ENCODE results near the gene UNCX.
A peak's percentile ranks its signal among the peaks of the same experiment; 100 is the strongest.

The UNCX gene

DNA sequence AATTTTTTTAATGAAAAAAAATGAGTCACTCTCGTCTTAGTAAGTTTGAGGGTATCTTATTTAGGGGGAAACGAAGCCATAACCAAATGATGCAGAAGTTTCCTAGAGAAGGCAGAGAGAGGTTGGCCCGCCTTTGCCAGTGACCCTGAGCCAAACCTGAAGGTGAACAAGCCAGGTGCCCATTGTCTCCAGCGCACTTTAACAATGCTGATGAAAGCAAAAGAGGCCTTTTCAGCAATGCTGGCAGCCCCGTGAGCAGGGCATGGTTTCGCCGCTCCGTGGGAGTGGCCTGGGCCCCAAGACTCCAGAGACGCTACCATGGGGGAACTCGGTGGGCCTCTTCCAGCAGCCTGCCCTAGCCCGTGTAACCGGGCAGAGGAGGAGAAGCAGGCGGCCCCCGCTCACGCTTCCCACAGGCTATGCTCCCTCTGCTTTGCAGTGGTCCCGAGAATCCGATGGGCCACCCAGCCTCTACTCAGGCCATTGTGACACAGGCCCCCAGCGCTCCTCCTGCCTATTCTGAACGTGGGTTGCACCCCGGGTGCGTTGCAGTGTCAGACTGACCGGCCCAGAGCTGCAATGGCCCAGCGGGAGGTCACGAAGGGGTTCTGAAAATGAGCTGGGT, 14.0 kb upstream of the UNCX start:
- no peak for DNase-seq

DNA sequence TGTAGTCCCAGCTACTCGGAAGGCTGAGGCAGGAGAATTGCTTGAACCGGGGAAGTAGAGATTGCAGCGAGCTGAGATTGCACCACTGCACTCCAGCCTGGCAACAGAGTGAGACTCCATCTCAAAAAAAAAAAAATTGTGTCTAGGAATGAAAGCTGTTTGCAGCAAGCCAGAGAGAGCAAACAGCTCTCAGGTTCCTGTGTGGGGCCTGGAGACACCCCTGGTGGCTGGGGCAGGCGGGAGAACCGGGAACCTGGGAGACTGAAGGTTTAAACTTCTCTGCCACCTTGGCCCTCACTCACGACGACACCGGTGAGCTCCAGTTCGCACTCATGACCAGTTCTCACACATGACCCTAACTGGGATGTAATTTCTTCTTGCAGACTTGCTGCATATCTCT, 13.2 kb upstream of the UNCX start:
- DNase-seq = no peak

DNA sequence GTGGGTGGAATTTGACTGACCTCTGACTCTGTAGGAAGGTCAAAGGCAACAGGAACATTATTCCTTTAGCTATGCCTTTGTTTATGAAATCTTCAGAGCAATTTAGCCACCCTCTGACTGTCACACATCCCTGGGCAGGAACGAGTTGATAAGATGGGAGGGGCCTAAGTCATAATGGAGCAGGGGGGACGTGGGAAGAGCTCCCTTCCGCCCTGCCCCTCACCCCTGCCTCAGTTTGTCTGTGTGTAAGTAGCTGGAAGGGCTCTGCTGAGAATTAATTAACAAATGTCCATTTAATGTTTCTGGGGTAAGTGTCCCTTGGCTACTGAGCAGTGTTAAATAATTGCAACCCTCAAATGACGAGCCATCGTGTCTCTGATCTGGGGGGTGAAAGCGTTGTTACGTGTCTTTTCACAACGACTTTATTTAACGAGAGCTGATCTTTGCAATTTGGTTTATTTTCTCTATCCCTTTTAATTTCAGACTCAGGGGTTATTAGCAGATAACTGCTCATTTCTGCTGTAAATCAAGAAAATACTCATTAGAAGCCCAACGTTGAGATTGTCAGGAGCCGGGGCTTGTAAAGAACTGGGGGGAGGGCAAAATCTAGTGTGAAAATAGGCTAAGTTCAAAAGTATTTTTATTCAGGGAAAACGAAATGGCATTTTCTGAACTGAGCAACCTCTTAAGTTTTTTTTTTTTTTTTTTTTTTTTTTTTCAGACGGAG, 12.5 kb upstream of the UNCX start:
- DNase-seq = no peak

DNA sequence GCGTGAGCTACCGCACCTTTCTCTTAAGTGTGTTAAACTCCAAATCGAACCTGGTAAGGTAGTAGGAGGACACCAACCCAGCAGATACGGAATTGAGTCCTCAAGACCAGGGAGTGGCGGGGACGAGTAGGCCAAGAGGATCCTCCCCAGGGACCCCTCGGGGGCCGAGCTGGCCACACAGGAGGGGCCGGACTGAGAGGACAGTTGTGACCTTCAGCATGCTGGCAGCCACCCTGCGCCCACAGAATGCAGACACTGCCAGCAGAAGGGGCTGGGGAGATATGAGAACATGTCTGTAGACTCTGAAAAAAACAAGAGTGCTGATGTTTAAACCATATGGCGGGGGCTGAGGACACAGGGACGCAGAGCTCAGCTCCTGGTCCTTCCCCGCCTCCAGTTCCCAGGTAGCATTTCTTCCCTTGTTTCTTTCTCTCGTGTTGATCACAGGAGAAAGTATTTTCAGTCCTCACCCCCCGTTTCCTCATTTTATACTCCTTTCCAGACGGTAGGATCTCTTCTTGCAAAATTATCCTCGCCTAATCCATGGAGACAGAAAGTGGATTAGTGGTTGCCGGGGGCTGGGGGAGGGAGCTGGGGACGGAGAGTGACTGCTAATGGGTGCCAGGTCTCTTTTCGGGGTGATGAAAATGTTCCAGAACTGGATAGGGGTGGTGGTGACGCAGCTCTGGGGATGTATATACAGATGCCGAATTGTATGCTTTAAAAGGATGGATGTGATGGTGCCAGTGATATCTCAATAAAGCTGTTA, 11.5 kb upstream of the UNCX start:
- DNase-seq = peak; percentile 13

DNA sequence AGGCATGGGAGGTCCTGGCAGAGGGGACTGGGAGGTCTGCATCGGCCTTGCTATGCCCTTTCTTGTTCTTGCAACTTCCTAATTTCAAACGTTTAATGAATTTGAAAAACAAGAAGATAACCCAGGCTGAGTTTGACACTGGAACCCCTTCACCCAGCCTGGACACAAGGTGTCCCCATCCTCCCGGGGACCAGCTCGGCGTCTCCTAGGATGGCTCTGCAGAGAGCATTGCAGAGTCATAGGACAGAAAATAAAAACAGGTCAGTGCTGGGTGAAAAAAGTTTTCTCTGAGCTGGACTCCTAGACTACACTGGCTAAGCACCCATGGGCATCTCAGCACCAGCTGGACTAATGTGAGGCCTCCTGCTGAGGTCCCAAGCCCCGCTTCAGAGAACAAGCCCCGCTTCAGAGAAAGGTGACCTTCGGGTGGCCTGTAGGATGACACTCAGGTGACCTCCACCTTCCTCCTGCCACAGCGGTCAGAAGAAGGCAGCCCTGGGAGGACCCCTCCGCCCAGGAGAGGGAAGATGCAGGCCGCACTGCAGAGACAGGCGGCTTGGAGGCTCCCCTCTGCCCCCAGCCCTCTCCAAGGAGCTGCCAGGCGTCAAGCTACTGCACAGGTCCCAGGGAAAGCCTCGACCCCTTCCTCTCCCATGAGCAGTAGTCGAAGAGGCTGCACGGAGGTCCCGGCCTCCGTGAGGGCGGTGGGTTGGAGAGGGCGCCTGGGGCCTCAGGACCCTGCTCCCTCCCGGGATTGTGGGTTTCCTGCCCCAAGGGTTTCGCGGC, 9.3 kb upstream of the UNCX start:
- no peak for DNase-seq

DNA sequence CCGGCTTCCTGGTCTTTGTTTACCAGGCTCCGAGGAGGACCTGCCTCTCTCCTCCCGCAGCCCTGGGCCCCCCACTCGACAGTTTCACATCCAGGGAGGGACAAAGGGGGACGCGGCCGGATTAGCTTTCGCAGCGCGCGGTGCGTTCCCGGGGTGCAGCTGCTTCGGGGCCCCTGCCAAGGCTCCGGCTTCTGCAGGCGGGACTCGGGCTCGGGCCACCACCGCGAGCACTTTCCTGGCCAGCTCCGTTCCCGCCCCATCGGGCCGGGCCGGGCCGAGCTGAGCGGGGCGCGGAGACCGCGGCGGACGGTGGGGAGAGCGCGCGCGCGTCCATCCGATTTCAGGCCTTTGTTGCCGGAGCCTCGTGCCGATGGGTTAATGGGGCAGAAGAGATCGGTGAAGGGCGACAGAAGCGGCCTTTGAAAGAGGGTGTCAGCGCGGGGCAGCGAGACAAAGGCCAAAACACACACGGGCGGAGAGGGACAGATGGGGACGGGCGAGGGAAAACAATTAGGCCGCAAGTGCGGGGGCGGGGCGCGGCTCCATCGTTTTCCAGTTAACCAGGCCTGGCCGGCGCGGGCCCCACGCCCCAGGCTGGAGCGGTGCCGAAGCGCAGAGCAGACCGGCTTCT, 8.5 kb upstream of the UNCX start:
- peak; percentile 61 for DNase-seq

DNA sequence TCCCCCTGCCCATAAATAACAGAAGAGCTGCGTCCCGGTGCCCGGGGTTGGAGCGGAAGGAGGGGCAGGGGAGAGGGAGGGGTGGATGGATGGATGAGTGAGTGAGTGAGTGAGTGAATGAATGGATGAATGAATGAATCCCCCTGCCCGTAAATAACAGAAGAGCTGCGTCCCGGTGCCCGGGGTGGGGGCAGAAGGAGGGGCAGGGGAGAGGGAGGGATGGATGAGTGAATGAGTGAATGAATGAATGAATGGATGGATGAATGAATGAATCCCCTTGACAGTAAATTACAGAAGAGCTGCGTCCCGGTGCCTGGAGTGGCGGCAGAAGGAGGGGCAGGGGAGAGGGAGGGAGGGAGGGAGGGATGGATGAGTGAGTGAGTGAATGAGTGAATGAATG, 7.6 kb upstream of the UNCX start:
- DNase-seq = no peak

DNA sequence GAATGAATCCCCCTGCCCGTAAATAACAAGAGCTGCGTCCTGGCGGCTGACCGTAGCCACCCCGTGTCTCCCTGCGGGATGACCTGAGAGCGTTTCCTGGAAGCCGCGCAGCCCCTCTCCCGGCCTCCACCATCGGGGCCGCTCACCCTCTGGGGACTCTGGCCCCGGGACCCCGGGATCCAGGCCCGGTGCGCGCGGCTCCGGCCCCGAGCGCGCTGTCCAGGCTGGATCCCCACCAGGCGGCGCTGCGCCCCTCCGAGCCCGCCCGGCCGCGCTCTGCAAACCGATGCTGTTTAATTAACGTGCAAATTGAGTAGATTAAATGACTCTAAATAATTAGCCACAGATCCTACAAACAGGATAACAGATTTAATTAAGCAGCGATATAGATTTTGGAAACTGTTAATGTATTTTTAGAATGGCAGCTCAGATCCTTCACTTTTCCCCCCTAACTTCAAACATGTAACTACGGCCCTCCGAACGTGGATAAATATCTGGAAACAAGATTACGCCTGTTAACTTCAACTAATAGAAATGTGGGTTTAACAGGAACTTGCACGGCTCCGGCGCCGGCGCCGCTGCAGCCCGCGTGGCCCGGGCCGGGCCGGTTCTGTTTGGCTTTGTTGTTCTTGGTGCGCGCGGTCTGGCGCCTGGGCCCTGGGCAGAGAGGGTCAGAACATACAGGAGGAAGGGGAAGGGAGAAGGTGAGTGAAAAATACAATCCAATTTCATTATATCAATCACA, 7.1 kb upstream of the UNCX start:
- no peak for DNase-seq

DNA sequence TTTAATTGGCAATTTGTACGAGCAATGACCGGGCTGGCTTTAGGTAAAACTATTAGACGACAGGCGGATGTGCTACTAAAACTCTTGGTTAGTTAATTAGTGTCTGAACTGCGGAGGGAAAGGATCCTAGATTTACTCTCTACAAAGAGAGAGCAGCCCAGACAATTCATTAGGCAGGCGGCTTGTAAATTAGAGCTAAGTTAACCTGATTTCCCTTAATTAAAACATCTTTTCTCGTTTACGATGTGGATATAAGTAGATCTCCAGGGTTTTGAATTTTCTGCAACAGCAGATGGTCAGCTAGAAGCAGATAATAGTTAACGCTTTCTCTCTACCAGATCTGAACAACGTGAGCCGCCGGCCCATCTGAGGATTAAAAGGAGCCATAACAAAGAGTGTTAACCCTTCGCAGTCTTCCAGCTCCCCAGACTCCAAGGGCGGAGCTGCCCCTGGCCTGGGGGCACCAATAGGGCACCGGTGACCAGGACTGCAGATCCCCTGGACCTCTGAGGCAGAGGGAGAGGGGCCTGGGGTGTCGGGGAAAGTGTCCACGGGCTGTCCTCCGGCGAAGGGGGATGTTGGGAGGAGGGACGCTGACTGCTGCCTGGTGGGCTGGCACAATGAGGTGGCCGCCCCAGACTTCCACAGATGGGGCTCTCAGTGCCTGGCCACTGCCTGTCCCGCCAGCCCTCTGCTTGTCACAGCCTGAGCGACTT, 6.3 kb upstream of the UNCX start:
- DNase-seq = no peak

DNA sequence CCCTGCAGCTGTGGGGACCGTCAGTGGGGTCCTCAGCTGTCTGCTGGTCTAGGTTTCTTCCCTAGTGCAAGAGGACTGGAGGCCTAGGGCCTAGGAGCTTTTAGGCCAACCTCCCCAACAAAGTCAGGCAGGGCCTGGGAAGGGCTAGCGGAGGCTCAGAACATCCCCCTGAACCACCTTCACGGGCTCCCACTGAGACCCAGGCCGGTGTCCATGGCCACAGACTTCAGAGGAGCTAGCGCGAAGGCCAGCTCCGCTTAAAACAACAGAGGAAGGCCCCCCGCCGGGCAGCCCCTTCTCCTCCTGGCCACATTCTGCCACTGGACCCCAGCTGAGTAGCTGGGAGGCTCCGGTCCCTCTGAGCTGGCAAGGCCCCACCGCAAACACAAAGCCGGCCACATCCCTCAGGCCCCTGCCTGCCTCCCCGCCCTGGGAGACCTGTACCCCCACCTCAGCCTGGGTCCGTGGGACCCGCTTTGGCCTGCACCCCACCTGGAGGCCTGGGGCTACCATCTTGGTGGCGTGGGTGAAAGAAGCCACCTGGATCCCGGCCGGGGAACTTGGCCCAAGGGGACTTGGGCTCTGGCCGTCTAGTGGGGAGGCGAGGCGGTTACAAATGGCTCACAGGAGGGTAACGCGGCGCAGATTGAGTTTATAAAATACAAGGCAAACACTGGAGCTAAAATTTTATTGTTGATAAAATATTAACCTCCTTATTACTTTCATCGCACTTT, 5.4 kb upstream of the UNCX start:
- no peak for DNase-seq

DNA sequence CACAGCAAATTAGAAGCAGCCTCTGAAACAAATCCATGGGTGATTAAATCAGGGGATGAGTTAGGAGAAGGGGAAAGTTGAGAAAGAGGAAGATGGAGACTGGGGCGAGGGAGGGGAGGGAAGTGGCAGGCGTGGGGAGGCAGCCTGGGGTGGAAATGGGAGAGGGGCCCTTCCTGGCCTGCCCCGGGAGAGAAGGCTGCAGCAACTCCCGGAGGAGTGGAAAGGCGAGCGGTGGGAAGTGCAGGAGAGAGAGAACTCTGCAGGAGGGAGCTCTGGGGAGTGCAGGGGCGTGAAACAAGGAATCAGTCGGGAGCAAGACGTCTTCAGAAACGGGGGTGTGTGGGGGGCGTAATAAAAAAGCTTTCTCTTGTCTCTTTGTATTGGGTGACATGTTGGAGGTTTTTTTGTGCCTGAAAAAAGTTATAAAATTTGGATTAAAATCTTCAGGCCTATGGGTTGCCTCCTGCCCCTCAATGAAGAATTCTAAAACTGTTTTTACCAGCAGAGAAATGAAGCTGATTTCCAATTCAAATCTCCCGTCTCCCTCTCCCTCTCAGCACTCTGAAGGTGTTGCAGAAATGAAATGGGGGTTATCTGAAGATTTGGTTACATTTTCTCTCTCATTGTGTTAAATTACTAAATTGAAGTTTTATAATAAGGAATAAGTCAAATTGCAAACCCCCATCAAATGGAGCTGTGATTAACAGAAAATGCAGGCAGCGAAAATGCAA, 4.7 kb upstream of the UNCX start:
- no peak for DNase-seq

DNA sequence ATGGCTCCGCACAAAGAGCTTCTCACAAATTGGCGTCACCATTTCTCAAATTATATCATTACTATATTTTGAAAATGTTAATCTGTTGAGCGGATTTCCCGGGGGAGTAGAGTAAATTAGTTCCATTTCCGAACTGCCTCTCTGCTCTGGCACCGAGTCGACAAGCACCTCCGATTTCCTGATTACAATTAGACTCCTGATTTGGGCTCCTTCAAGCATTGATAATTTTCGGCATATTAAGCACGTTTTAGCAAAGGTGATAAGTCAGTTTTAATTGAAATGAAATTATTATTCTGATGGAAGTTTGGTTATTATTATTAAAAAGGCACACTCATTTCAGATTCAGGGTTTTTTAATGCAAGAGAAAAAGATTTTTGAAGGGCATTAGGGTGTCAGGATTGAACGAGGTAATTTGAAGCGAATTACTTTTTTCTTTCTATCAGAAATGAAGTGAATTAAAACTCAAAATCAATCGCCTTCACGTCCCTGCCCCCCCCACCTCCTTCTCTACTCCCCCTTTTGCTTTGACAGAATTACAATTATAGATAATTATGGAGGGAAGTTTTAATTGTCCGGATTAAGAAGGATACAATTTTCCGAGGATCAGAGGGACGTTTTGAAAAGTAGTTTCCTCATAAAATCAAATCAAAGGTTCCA, 4.0 kb upstream of the UNCX start:
- DNase-seq = no peak

DNA sequence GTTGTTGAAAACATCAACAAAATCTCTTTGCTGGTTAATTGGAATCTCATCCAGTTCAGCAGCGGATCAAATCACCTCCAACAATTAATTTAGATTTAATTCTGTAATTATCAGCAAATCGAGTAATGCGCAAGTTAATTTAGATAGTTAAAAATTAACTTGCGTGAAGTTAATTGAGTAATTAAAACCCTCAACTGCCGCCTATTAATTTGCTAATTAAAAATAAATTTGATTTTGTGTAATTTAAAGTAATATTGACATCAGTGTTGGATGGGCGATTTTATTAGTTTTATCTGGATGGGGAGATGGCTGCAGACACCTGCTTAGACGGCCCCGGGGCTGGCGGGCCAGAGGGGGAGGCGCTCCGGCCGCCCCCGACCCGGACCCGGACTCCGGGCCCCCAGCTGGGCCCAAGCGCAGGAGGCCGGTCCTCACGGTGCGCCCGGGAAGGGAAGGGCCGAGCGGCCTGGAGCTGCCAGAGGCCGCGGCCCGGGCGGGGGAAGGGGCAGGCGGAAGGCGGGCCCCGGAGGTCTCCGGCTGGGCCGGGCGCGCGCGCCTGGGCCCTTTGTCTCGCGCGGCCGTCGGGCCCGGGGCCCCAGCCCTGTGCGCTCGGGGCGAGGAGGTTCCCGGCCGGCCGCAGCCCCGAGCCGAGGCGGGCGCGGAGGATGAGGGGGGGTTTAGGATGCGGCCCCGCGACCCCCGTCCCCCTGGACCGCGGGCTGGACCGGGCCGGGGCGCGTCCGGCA, 3.3 kb upstream of the UNCX start:
- no peak for DNase-seq

DNA sequence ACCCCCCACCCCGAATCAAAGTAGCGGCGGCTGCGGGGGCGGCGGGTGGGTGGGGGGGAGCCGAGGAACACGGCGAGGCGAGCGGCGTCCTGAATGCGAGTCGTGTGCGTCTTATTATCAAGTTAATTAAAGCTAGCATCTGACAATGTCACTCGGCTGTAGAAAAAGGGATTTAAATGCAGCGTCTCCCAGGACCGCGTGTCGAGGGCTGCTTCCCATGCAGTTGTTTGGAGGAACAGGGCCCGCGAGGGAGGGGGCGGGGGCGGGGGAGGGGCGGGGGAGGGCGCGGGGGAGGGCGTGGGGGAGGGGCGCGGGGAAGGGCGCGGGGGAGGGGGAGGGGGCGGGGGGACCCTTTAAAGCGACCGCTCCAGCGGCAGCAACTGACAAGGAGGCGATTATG, 2.7 kb upstream of the UNCX start:
- no peak for DNase-seq

DNA sequence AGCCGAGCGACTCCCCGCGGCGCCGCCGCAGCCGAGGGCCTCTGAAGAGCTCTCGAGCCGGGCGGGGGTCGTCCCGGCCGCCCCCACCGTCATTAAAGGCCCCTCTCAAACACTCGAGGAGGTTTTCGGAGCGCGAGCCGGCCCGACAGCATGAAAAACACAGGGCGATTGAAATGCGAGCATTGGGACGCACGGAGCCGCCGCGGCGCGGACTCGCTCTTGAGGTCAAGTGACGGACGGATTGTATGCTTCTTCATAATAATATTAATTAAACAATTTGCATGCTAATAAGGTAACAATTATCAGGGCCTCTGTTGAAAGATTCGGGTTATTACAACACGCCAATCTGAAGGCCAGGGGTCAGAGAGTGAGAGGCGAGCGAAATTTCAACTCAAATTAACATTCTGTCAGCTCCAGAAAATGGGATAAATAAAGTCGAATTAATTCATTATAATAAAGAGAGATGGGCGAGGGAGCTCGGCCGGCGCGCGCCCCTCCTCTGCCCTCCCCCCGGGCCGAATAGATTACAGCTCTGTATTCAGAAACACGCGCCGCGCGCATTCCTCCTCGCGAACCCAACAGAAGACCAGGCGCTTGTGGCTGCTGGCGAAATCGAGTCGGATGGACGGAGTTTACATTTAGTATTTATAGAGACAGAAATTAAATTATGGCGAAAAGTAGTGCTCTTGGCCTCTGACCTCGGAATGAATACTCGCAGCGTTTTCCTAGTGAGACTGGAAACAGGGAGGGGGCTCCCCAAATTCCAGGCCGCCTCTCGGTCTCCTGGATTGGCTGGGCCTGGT, 2.1 kb upstream of the UNCX start:
- no peak for DNase-seq

DNA sequence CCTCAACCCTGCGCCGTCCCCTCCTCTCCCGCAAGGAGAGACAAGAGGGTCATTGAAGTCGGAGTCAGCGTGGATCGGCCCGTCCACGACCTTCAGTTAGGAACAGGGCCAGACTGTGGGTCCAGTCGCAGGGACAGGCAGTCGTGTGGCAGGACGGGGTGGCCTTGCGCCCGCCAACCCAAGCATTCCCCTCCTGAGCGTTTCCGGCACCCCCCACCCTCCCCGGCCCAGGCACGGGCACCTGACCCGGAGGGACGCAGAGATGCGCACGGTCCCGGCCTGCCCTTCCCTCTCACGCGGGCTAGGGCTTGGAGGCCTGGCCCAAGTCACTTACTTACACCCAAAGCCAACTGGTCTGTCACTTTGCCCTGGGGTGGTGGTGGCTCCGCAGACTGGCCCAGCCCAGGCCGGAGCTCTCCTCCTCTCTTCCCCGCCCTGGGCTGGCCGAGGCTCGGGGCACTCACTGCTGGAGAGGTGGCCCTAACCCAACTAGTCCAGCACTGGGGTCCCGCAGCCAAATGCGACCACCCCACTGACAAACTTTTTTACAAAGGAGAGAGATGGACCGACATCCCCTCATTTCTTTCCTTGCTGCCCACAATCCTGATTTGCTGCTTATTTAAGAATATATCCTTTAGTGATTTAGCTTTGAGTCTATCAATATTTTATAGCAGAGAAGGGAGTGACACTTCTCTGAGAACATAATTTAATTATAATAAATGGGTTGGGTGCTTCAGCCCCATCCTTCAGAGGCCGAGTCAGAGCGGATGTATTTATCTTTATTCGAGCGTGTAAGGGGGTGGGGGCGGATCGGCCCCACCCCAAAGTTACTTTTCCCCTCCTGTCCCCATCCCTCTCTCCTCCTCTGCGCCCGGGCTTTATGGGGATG, 1.2 kb upstream of the UNCX start:
- no peak for DNase-seq

DNA sequence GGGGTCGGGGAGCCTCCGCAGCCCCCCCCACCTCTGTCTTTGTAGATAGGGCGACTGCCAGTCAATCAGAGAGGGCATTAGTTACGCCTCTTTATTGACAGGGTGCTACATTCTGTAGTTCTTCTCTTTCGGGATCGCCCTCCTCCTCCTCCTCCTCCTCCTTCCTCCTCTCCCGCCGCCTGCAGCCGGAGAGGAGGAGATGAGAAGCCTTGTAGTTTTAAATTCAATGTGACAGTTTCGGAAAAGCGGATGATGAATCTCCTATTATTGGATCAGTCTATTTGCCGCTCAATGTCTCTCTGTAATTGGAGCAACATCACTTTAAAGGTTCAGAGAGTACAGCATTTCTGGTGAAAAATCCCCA, 587 bp upstream of the UNCX start:
- DNase-seq = no peak
